Liver (tissue), 3 donors: ENCODE measurements around the gene AGBL4.

Source experiments
- ATF3 ChIP-seq: IDR thresholded peaks from 2 replicates; pipeline ENCODE4 v1.6.1; 2016; ENCODE audit warnings: antibody characterized with exemption
- CTCF ChIP-seq: fragments of 150-350 bp; IDR thresholded peaks from 2 replicates; pipeline ENCODE4 v1.5.1; 2017; ENCODE audit warnings: improper control_type of control experiment, low read depth, low read length; ENCODE audit not compliant: missing input control
- FOXA1 ChIP-seq: IDR thresholded peaks from 2 replicates; pipeline ENCODE4 v1.6.1; 2016; ENCODE audit warnings: antibody characterized with exemption
- FOXA2 ChIP-seq: IDR thresholded peaks from 2 replicates; pipeline ENCODE4 v1.6.1; 2016; ENCODE audit warnings: antibody characterized with exemption
- JUND ChIP-seq, 2 donors: IDR thresholded peaks; 2 replicates each; pipeline ENCODE4 v1.6.1; 2016; ENCODE audit warnings: antibody characterized with exemption in 2 of 2
- NR2F2 ChIP-seq: IDR thresholded peaks from 2 replicates; pipeline ENCODE4 v1.6.1; 2016; ENCODE audit warnings: antibody characterized with exemption
- SP1 ChIP-seq: IDR thresholded peaks from 2 replicates; pipeline ENCODE4 v1.6.1; 2018; ENCODE audit warnings: antibody characterized with exemption, mild to moderate bottlenecking
- YY1 ChIP-seq: IDR thresholded peaks from 2 replicates; pipeline ENCODE4 v1.6.1; 2016; ENCODE audit warnings: antibody characterized with exemption, mild to moderate bottlenecking
- TF ChIP-seq, protein P1 (sequence below): IDR thresholded peaks from 2 replicates; pipeline ENCODE4 v1.6.1; 2016; ENCODE audit warnings: antibody characterized with exemption
- TF ChIP-seq, protein P2 (sequence below): IDR thresholded peaks from 2 replicates; pipeline ENCODE4 v1.6.1; 2016; ENCODE audit warnings: antibody characterized with exemption, mild to moderate bottlenecking
- donor health status: healthy.
- donor health status: healthy.

DNA sequence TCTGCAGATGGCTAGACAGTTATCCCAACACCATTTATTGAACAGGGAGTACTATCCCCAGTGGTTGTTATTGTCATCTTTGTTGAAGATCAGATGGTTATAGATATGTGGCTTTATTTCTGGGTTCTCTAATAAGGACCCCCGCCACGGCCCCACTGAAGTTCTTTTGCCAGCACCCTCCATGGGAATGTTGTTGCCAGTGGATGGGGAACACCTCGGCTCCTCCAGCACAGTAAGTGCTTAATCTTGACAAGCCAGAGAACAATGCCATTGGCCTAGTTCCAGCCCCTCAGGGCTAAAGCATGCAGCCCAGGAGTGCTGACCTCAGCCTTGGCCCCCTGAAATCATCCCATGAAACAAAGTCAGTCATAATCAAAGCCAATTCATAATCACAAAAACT, 337.6 kb downstream of the AGBL4 start:
- TF ChIP-seq CTCF (no peak), JUND (IDR thresholded peaks at IDR 0.05) (no peak), NR2F2 (no peak), FOXA1 (no peak), ATF3 (no peak), FOXA2 (no peak), YY1 (no peak), SP1 (no peak)
- TF ChIP-seq, protein P1, sequence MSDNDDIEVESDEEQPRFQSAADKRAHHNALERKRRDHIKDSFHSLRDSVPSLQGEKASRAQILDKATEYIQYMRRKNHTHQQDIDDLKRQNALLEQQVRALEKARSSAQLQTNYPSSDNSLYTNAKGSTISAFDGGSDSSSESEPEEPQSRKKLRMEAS: no peak
- TF ChIP-seq, protein P2, sequence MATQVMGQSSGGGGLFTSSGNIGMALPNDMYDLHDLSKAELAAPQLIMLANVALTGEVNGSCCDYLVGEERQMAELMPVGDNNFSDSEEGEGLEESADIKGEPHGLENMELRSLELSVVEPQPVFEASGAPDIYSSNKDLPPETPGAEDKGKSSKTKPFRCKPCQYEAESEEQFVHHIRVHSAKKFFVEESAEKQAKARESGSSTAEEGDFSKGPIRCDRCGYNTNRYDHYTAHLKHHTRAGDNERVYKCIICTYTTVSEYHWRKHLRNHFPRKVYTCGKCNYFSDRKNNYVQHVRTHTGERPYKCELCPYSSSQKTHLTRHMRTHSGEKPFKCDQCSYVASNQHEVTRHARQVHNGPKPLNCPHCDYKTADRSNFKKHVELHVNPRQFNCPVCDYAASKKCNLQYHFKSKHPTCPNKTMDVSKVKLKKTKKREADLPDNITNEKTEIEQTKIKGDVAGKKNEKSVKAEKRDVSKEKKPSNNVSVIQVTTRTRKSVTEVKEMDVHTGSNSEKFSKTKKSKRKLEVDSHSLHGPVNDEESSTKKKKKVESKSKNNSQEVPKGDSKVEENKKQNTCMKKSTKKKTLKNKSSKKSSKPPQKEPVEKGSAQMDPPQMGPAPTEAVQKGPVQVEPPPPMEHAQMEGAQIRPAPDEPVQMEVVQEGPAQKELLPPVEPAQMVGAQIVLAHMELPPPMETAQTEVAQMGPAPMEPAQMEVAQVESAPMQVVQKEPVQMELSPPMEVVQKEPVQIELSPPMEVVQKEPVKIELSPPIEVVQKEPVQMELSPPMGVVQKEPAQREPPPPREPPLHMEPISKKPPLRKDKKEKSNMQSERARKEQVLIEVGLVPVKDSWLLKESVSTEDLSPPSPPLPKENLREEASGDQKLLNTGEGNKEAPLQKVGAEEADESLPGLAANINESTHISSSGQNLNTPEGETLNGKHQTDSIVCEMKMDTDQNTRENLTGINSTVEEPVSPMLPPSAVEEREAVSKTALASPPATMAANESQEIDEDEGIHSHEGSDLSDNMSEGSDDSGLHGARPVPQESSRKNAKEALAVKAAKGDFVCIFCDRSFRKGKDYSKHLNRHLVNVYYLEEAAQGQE: no peak
